Stimulated activated naive CD8-positive, alpha-beta T cell treated with anti-CD3 and anti-CD28 coated beads, Interleukin-15, Interleukin-2, amounts not matched to agents 100 ng/mL and 50 ng/mL, for 24 hours (primary cell): Measurements from ENCODE around the gene C1QTNF3.
"Not testable (repeated sequence)": the region's sequence is repeated elsewhere in the genome, so short reads cannot be mapped to it uniquely, and the experiment has no call there.

Experiments
- H3K27ac Mint-ChIP-seq: one replicate; pipeline ENCODE4 v1.8.0; 2021; ENCODE audit warnings: mild to moderate bottlenecking, mixed read lengths
- H3K27me3 Mint-ChIP-seq: one replicate; pipeline ENCODE4 v1.8.0; 2021; ENCODE audit warnings: mixed read lengths
- H3K36me3 Mint-ChIP-seq: one replicate; pipeline ENCODE4 v1.8.0; 2021; ENCODE audit warnings: low read depth, mixed read lengths
- H3K4me1 Mint-ChIP-seq: one replicate; pipeline ENCODE4 v1.8.0; 2021; ENCODE audit warnings: low read depth, mixed read lengths
- H3K4me3 Mint-ChIP-seq: one replicate; pipeline ENCODE4 v1.8.0; 2021; ENCODE audit warnings: mild to moderate bottlenecking, mixed read lengths
- H3K9me3 Mint-ChIP-seq: one replicate; pipeline ENCODE4 v1.8.0; 2021; ENCODE audit warnings: mixed read lengths

The C1QTNF3 gene

GRCh38 chr5:34017254-34017653 lies 25.8 kb downstream of the C1QTNF3 start:
- H3K27ac Mint-ChIP-seq = no peak overlapping the region
- no peaks in the 10 kb centered on the region for H3K27me3 Mint-ChIP-seq
- H3K4me3 Mint-ChIP-seq = no peak overlapping the region
- peaks cover 28% of the 10 kb centered on the region for H3K4me1 Mint-ChIP-seq
- no peaks in the 10 kb centered on the region for H3K9me3 Mint-ChIP-seq
- H3K36me3 Mint-ChIP-seq = peaks cover 25% of the 10 kb centered on the region

GRCh38 chr5:34016750-34017149 lies 26.3 kb downstream of the C1QTNF3 start:
- Mint-ChIP-seq H3K27ac (no peak overlapping the region), H3K9me3 (no peaks in the 10 kb centered on the region), H3K36me3 (peaks cover 23% of the 10 kb centered on the region), H3K4me3 (no peak overlapping the region), H3K27me3 (no peaks in the 10 kb centered on the region), H3K4me1 (peaks cover 23% of the 10 kb centered on the region)

- H3K27me3 Mint-ChIP-seq = no peaks in the 10 kb centered on the region
- H3K27ac Mint-ChIP-seq = no peak overlapping the region
- no peaks in the 10 kb centered on the region for H3K9me3 Mint-ChIP-seq
- H3K4me1 Mint-ChIP-seq = peaks cover 17% of the 10 kb centered on the region
- H3K4me3 Mint-ChIP-seq = no peak overlapping the region
- peaks cover 19% of the 10 kb centered on the region for H3K36me3 Mint-ChIP-seq
Measured at GRCh38 chr5:34016222-34016621, 26.8 kb downstream of the C1QTNF3 start.

- peak overlapping the region; percentile 42 for H3K27ac Mint-ChIP-seq
- H3K4me3 Mint-ChIP-seq = no peak overlapping the region
- H3K36me3 Mint-ChIP-seq = peaks cover 12% of the 10 kb centered on the region
- H3K9me3 Mint-ChIP-seq = no peaks in the 10 kb centered on the region
- no peaks in the 10 kb centered on the region for H3K27me3 Mint-ChIP-seq
- H3K4me1 Mint-ChIP-seq = peaks cover 13% of the 10 kb centered on the region
Measured at GRCh38 chr5:34015120-34015822, 27.7 kb downstream of the C1QTNF3 start.

GRCh38 chr5:34014626-34015025 lies 28.4 kb downstream of the C1QTNF3 start:
- Mint-ChIP-seq H3K27ac (no peak overlapping the region), H3K36me3 (peaks cover 10% of the 10 kb centered on the region), H3K4me1 (peaks cover 13% of the 10 kb centered on the region), H3K9me3 (no peaks in the 10 kb centered on the region), H3K4me3 (no peak overlapping the region), H3K27me3 (no peaks in the 10 kb centered on the region)

- peaks cover 24% of the 10 kb centered on the region for H3K4me1 Mint-ChIP-seq
- no peak overlapping the region for H3K4me3 Mint-ChIP-seq
- H3K27ac Mint-ChIP-seq = no peak overlapping the region
- no peaks in the 10 kb centered on the region for H3K9me3 Mint-ChIP-seq
- no peaks in the 10 kb centered on the region for H3K27me3 Mint-ChIP-seq
- peaks cover 7% of the 10 kb centered on the region for H3K36me3 Mint-ChIP-seq
Measured at GRCh38 chr5:34013547-34013946, 29.5 kb downstream of the C1QTNF3 start.

- Mint-ChIP-seq H3K27ac (no peak overlapping the region), H3K27me3 (no peaks in the 10 kb centered on the region), H3K36me3 (peaks cover 7% of the 10 kb centered on the region), H3K4me3 (no peak overlapping the region), H3K9me3 (no peaks in the 10 kb centered on the region), H3K4me1 (peaks cover 27% of the 10 kb centered on the region)
Measured at GRCh38 chr5:34012791-34013190, 30.2 kb downstream of the C1QTNF3 start.

GRCh38 chr5:34011536-34011935 lies 31.5 kb downstream of the C1QTNF3 start:
- Mint-ChIP-seq H3K36me3 (peaks cover 3% of the 10 kb centered on the region), H3K27ac (no peak overlapping the region), H3K27me3 (no peaks in the 10 kb centered on the region), H3K9me3 (no peaks in the 10 kb centered on the region), H3K4me3 (no peak overlapping the region), H3K4me1 (peaks cover 35% of the 10 kb centered on the region)

- not testable (repeated sequence) for H3K27me3 Mint-ChIP-seq, H3K4me3 Mint-ChIP-seq, H3K36me3 Mint-ChIP-seq, H3K27ac Mint-ChIP-seq, H3K9me3 Mint-ChIP-seq
- peaks cover 38% of the 10 kb centered on the region for H3K4me1 Mint-ChIP-seq
Measured at GRCh38 chr5:34010146-34010545, 32.9 kb downstream of the C1QTNF3 start.

GRCh38 chr5:34009610-34010009 lies 33.4 kb downstream of the C1QTNF3 start:
- no peaks in the 10 kb centered on the region for H3K27me3 Mint-ChIP-seq
- H3K4me3 Mint-ChIP-seq = no peak overlapping the region
- peaks cover 10% of the 10 kb centered on the region for H3K36me3 Mint-ChIP-seq
- peaks cover 38% of the 10 kb centered on the region for H3K4me1 Mint-ChIP-seq
- no peaks in the 10 kb centered on the region for H3K9me3 Mint-ChIP-seq
- no peak overlapping the region for H3K27ac Mint-ChIP-seq

- H3K36me3 Mint-ChIP-seq = peaks cover 15% of the 10 kb centered on the region
- H3K4me1 Mint-ChIP-seq = peaks cover 38% of the 10 kb centered on the region
- H3K9me3 Mint-ChIP-seq = no peaks in the 10 kb centered on the region
- peak overlapping the region; percentile 81 for H3K27ac Mint-ChIP-seq
- no peaks in the 10 kb centered on the region for H3K27me3 Mint-ChIP-seq
- peak overlapping the region; percentile 84 for H3K4me3 Mint-ChIP-seq
Measured at GRCh38 chr5:34008802-34009201, 34.2 kb downstream of the C1QTNF3 start.

GRCh38 chr5:34007621-34008600 lies 35.1 kb downstream of the C1QTNF3 start, which contains the start of gene AMACR:
Gene AMACR (minus strand): TSS chr5:34008050. CDS start chr5:34008019, 31 bp downstream.
- Mint-ChIP-seq H3K9me3 (no peaks in the 10 kb centered on the region), H3K27ac (peak within 1 kb of the TSS; percentile 84), H3K27me3 (no peaks in the 10 kb centered on the region), H3K4me3 (peak within 1 kb of the TSS; percentile 84), H3K36me3 (peaks cover 24% of the 10 kb centered on the region), H3K4me1 (peaks cover 41% of the 10 kb centered on the region)

- peaks cover 25% of the 10 kb centered on the region for H3K36me3 Mint-ChIP-seq
- H3K4me3 Mint-ChIP-seq = peak overlapping the region; percentile 84
- peak overlapping the region; percentile 84 for H3K27ac Mint-ChIP-seq
- H3K4me1 Mint-ChIP-seq = peaks cover 41% of the 10 kb centered on the region
- no peaks in the 10 kb centered on the region for H3K27me3 Mint-ChIP-seq
- no peaks in the 10 kb centered on the region for H3K9me3 Mint-ChIP-seq
Measured at GRCh38 chr5:34007201-34007620, 35.8 kb downstream of the C1QTNF3 start.

- H3K36me3 Mint-ChIP-seq = peaks cover 25% of the 10 kb centered on the region
- H3K27me3 Mint-ChIP-seq = no peaks in the 10 kb centered on the region
- no peak overlapping the region for H3K4me3 Mint-ChIP-seq
- H3K9me3 Mint-ChIP-seq = no peaks in the 10 kb centered on the region
- peaks cover 41% of the 10 kb centered on the region for H3K4me1 Mint-ChIP-seq
- no peak overlapping the region for H3K27ac Mint-ChIP-seq
Measured at GRCh38 chr5:34005681-34006080, 37.3 kb downstream of the C1QTNF3 start.

GRCh38 chr5:34005211-34005610 lies 37.8 kb downstream of the C1QTNF3 start:
- H3K4me1 Mint-ChIP-seq = peaks cover 41% of the 10 kb centered on the region

More at GRCh38 chr5:34005211-34005610, 37.8 kb downstream of the C1QTNF3 start:
- no peaks in the 10 kb centered on the region for H3K27me3 Mint-ChIP-seq
- H3K4me3 Mint-ChIP-seq = no peak overlapping the region
- no peak overlapping the region for H3K27ac Mint-ChIP-seq
- H3K36me3 Mint-ChIP-seq = peaks cover 25% of the 10 kb centered on the region
- no peaks in the 10 kb centered on the region for H3K9me3 Mint-ChIP-seq
